GM19351 (cell line): ENCODE results near the gene GPAM.
"Not testable (repeated sequence)": the region's sequence is repeated elsewhere in the genome, so short reads cannot be mapped to it uniquely, and the experiment has no call there.

ENCODE experiments used
- ATAC-seq: cut with Tn5 transposase; IDR thresholded peaks from one replicate; pipeline ENCODE4 v1.9.1; 2021; ENCODE audit warnings: mild to moderate bottlenecking, moderate library complexity; ENCODE audit not compliant: unreplicated experiment

GPAM gene

DNA sequence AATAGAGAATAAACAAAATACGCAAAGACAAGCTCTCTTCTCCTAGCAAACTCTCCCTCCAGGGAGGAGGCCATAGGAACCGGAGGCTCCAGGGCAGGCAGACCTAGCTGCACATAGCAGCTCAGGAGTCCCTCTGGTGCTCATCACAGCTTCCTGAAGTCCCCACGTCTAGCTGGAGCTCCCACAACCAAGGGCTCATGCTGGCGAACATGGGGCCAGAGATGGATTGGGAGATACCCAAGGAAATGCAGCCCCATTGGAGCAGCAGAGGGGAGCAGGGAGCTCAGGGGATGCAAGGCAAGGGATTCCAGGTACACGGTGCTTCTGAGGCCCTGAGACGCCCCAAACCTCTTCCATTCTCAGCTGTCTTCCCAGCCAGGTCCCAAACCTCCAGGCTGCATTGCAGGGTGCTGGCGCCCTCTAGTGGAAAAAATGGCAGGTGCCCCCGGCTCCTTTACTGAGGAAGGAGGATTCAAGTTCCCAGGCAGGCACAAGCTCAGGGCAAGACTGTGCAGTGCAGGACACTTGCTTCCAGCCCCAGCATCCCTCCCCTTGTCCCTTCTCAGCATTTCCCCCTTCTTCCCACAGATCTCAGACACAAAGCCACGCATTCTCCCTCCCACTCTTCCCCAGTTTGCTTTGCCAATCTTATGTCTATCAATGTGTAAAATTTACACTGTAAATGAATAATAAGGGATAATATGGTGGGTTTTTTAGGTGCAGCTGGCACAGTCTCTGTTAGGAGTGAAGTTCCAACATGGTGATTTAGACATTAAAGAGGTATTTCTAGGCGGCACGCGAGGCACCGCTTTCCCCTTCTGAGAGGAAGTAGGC, 46.2 kb downstream of the GPAM start:
- peak; percentile 61 for ATAC-seq

DNA sequence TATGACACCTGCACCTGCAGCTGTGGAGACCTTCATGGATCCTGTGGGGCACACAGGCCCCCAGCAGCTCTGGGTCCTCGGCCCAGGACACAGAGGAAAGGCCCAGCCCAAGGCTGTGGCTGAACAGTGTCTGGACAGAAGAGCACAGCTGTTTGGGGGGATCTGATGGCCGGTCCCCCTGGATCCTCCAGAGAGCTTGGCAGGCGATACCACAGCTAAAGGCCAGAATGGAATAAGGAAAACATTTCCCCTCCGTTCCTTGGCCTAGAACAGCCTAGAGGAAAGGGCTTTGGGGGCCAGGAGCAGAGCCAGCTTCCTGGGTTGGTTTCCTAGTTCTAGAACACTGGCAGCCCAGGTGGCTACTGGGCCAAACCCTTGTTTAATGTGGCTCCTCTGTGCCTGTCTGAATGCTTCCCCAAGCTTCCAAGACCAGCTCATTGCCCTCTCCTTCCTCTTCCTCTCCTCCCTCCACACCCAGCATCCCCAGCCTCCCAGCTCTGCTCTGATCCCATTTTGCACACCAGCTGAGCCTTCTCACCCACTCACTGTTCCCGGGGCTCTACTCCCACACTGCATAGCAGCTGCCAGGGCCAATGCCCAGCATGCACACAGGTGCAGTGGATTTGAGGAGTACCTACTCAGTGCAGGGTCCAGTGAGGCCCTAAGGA, 46.9 kb downstream of the GPAM start:
- no peak for ATAC-seq

DNA sequence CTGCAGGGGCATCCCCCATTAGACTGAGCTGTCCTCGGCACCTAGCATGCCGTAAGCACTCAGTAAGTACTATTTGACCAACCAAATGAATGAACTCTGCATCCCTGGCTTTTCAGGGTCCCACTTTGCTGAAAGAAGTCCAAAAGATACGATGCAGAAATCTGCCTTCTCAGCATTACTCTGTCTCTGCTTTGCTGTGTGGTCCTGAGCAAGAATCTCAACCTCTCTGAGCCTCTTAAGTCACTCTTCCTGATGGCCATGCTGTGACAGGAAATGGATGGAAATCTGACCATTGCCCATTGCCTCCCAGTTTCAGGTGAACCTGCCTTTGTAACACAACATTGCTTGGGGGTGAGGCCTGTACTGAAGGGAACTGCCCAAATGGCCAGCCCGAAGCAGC, 48.0 kb downstream of the GPAM start:
- no peak for ATAC-seq

DNA sequence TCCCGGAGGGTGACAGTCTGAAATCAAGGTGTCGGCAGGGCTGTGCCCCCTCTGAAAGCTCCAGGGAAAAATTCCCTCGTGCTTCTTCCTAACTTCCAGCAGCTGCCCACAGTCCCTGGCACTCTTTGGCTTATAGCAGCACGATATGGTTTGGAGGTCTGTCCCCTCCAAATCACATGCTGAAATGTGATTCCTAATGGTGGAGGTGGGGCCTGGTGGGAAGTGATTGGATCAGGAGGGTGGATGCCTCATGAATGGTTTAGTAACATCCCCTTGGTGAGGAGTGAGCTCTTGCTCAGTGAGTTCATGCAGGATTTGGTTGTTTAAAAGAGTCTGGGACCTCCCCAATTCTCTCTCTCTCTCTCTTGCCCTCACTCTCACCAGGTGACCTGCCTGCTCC, 51.1 kb downstream of the GPAM start:
- no peak for ATAC-seq

DNA sequence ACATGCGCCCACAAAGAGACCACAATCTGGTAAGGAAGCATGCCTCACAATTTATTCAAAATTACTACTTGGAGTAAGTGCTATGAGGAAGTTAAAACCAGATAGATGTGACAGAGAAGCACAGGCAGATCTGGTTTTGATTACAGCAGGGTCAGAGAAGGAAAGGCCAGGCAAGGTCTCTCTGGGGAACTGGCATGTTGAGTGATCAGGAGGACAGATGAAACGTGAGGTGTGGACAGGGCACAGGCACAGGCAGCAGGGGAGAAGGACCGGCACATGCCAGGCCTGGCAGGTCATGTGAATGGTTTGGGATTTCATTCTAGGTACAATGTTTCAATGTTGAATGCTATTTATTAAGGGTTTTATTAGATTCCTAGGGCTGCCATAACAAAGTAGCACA, 51.6 kb downstream of the GPAM start:
- no peak for ATAC-seq

DNA sequence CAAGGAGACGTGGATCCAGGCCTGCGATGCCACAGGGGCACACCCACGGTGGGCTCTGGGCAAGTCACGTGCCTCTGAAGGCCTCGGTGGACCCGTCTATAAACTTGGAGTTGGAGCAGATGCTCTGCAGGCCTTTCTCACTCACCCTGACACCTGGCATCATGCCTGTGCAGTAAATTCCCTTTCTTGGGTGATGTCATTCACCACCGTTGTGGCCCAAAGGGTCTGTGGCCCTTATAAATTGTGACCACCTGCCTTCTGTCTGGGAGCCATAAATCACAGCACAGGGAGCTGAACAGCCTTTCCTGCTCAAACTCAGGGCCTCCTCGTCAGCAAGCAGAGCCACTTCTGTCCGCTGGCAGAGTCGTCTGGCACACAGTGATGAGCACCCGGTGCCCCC, 52.2 kb downstream of the GPAM start:
- ATAC-seq, result no peak

DNA sequence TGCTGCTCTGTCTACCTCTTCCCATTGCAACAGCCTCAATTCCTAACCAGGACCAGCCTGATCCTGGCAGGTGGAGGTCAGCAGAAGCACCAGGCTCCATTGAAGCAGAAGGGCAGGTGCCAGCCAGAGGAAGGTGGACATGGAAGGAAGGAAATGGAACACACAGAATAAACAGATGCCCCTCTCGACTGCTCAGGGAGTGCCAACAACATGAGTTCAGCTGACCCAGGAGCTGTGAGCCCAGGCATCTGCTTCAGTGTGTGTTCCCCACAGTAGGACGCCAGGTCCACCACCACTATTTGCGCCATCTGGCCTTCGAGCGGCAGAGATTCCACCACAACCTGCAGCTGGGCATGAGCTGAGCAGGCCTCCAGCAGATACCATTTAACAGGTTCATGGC, 56.7 kb downstream of the GPAM start:
- ATAC-seq, result no peak

DNA sequence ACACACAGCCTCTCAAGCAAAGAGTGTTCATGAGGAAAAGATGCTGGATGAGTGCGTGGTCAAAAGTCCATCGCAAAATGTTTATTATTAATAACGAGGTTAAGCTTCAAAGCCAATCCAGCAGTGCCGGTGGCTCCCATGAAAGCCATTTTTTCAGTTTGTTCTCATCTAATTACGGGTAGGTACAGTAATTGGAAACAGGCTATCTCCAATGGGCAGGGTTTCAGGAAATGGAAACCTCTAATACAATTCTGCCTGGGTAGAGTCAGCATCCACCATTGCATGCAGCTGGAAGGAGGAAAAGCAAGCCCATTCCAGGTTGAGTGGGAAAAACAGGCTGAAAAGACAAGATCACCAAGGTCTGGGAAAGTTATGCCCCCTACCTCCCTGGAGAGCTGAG, 57.4 kb downstream of the GPAM start:
- no peak for ATAC-seq

DNA sequence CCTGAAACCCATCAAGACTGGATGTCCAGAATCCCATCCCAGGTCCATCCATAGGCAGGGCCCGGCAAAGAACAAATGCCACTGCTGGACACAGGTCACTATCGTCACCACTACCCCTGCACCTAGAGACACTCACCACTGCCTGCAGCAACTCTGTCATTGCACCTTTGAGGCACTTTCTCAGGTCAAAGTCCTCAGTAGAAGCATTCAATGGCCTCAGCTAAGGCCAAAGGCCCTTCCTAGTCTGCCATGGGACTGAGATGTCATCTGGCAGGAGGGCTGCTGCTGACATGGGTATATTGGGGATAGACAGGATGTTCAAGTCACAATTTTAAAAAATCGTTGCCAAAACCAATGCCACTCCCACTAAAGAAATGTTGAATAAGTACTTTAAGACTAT, 58.7 kb downstream of the GPAM start:
- no peak for ATAC-seq

DNA sequence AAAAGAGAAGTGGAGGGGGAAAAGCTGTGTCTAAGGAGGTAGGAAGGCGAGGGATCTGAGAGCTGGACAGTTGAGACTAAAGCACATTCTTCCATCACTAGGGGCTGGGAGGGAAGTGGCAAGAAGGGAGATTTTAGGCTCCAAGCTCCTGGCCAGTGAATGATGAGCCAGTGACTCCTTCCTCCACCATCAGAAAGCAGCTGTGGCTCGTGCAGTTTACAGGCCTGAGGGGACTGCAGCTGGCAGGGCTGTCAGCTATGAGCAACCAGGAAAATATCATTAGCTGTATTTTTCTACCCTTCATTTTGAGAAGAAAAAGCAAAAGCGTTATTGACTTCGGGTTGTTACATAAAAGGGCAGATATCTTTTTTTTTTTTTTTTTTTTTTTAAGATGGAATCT, 60.7 kb downstream of the GPAM start:
- ATAC-seq, result no peak

DNA sequence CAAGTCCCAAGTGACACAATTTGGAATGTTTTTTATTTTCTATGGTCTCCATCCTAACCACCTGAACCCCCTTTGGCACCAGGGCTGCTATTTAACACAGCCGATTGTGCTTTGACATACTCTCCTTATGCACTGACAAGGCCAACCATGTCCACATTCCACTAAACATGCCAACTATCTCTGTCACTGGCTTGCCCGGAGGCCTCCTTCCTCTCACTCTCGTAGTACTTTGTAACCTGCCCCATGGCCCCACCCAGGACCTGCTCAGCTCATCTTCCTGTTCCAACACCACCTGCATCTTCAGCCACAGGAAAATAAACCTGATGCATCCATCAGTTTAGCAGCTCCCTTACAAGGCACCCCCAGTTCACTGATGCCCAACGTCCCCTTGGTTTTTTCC, 63.1 kb downstream of the GPAM start:
- ATAC-seq, result no peak

DNA sequence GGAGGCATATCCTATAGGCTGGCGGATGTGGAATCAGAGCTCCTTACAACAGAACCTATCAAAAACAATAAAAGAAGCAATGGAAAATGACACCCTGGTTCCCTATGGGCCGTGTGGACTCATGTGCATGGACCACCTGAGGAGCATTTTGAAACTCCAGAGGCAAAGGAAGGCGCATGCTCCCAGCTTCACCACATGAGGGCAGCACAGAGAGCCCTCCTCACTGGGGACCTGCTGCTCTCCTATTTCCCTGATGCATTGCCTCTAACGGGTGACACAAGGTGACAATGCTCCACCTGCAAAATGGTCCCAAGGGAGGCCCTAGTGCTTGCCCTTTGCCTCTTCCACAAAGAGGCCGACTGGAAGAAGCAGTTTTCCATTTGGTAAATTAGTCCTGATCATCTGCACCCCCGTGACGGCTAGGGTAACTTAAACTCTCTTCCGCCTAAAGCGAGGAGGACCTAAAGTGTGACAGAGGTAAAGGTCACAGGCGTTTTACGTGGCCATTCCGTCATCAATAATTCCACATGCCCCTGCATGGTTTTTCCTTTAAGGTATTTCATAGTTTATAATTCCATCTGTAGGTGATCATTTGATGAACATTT, 67.7 kb downstream of the GPAM start:
- ATAC-seq, result peak; percentile 95

DNA sequence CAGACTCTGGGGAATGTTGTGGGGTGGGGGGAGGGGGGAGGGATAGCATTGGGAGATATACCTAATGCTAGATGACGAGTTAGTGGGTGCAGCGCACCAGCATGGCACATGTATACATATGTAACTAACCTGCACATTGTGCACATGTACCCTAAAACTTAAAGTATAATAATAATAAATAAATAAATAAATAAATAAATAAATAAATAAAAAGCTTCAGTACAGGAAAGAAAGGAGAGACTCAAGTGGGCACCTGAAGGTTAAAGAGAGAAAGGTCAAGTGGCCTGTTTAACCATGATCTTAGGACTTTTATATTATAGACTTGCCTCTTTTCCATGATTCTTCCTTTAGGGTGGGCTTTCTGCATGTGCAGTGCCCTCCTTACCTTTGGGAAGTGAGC, 73.8 kb downstream of the GPAM start:
- not testable (repeated sequence) for ATAC-seq
